GM12874 (cell line): Measurements from ENCODE around the gene ARHGEF17.

Experiments
- CTCF ChIP-seq: IDR thresholded peaks from 2 replicates; pipeline ENCODE4 v1.5.1; 2011; ENCODE audit warnings: low read depth, mild to moderate bottlenecking, control low read depth, low read length, moderate library complexity; ENCODE audit not compliant: insufficient read depth

ARHGEF17 gene

DNA sequence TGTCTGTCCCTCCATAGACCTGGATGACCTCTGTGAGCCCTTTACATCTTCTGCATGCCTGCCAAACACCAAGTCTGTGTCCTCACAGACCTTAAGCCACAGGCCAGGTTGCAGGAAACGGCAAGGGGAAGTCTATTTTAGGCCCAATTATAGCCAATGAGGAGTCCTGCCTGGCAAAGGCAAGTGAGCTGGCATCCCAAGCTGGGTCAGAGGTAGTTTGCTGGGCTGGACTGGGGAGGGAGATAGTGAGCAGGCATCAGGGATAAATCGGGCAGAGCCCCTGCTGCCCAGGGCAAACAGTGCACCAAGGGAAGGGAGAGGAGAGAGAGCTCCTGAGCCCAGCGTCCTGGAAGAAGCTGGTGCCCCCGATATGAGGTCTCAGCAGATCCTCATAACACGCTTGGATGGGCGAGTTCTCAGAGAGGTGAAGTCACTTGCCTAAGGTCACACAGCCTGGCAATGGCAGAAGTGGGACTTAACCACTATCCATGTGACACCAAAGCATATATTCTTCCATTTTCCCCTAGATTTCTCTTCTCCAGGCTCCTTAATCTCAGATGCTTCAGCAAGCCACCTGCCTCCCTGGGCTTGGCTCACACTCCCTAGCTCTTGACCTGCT lies 64.4 kb downstream of the ARHGEF17 start:
- TF ChIP-seq CTCF: peak; percentile 37; the same call in 1 of the 2 replicates

- TF ChIP-seq CTCF: no peak
Measured at GRCh38 chr11:73374151-73374550, 66.1 kb downstream of the ARHGEF17 start.

- no peak for TF ChIP-seq CTCF
Measured at GRCh38 chr11:73375830-73376159, 67.7 kb downstream of the ARHGEF17 start.

GRCh38 chr11:73376160-73376802 lies 68.2 kb downstream of the ARHGEF17 start, which contains the start of gene RELT:
Gene RELT (plus strand): TSS chr11:73376399. CDS start chr11:73389137, 12,738 bp downstream.
- TF ChIP-seq CTCF: peak; percentile 94

GRCh38 chr11:73376803-73377629 lies 68.9 kb downstream of the ARHGEF17 start:
- TF ChIP-seq CTCF: no peak

- TF ChIP-seq CTCF: no peak
Measured at GRCh38 chr11:73379189-73379880, 71.3 kb downstream of the ARHGEF17 start.

DNA sequence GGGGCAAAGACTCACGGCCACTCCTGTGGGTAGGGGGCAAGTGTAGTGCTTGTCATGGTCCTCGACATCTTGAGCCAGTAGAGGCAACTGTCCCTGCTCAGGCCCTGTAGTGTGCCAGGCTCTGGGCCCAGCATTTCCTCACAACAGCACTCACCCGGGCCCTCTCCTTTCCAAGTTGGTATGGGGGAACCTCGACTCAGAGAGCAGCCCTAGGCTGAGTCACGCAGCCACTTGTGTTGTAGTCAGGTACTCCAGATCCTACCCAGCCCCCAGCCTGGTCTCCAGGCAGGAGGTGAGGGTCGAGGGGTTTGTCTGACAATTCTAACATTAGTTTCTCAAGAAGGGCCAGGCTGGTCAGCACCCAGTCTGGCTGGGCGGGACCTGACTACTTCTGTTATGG lies 72.3 kb downstream of the ARHGEF17 start:
- TF ChIP-seq CTCF: no peak
